Endothelial cell of umbilical vein (primary cell): Measurements from ENCODE around the gene METTL9. TPM values are rescaled to one million over a fixed set of nuclear protein-coding genes. Genes with fewer than 3 reads are reported as not detected.

Experiments used
- BruUV-seq: library from RNA; stranded (reverse); fragments of 400-500 nt; replicated peaks from 2 replicates; lab custom pipeline; 2021; lab: Mats Ljungman, UMichigan
- CTCF ChIA-PET: fragments of 300-600, 350-600 bp; sonication (Branson Sonifier 250); formaldehyde crosslinking; loops from one replicate; lab custom pipeline; 2021; ENCODE audit warnings: antibody characterized with exemption, inconsistent platforms; lab: Charles Lee
- POLR2A ChIA-PET: fragments of 300-600, 350-600 bp; sonication (Branson Sonifier 250); formaldehyde crosslinking; loops from one replicate; lab custom pipeline; 2021; ENCODE audit warnings: antibody characterized with exemption, inconsistent platforms; lab: Charles Lee
- DNase-seq: peaks from one replicate; pipeline ENCODE4 v3.0.0-alpha.2; 2011; ENCODE audit warnings: low read depth, low spot score
- FAIRE-seq: peaks from 2 replicates; lab custom pipeline; 2011; peaks lifted over from hg19 to GRCh38; lab: Jason Lieb, UNC
- H2AFZ ChIP-seq: 2 replicates; pipeline ENCODE4 v1.6.0; 2012; ENCODE audit warnings: low read depth, low read length, control low read depth, inconsistent platforms
- H3K27ac ChIP-seq: 2 replicates; pipeline ENCODE4 v1.5.1; 2011; ENCODE audit warnings: low read depth, mild to moderate bottlenecking, control low read depth, low read length, moderate library complexity; ENCODE audit not compliant: insufficient read depth
- H3K27me3 ChIP-seq, 2 experiments: 2 replicates each; pipeline versions ENCODE4 v1.6.0 to v1.6.1; 2011; ENCODE audit warnings: low read length in 2 of 2, mixed read lengths in 1 of 2; ENCODE audit not compliant: control insufficient read depth in 2 of 2, insufficient read depth in 2 of 2
- H3K36me3 ChIP-seq, 2 experiments: 2 replicates in 1 of 2; 3 replicates in 1 of 2; pipeline ENCODE4 v1.5.1; 2011; ENCODE audit warnings: low read length in 2 of 2, mild to moderate bottlenecking in 1 of 2, moderate library complexity in 1 of 2; ENCODE audit not compliant: control insufficient read depth in 2 of 2, insufficient read depth in 2 of 2; ENCODE audit errors: extremely low read depth in 1 of 2
- H3K4me1 ChIP-seq: 3 replicates; pipeline ENCODE4 v1.5.1; 2011; ENCODE audit warnings: mild to moderate bottlenecking, low read length; ENCODE audit not compliant: control insufficient read depth, insufficient read depth; ENCODE audit errors: extremely low read depth
- H3K4me2 ChIP-seq: 2 replicates; pipeline ENCODE4 v1.6.1; 2011; ENCODE audit warnings: low read length, control low read depth, mixed read lengths; ENCODE audit not compliant: insufficient read depth
- H3K4me3 ChIP-seq, 3 experiments: fragments of 200-600 bp in 1 of 3; sonication (generic), shearing (Covaris generic) in 1 of 3; replicated peaks in 1 of 3; 2 replicates each; pipeline ENCODE4 v1.5.1; 2011 to 2016; ENCODE audit warnings: control low read depth in 3 of 3, low read length in 3 of 3, mild to moderate bottlenecking in 2 of 3, inconsistent platforms in 1 of 3, low read depth in 1 of 3, moderate library complexity in 1 of 3; ENCODE audit not compliant: insufficient read depth in 1 of 3
- H3K79me2 ChIP-seq: 2 replicates; pipeline ENCODE4 v1.6.0; 2012; ENCODE audit warnings: low read length, inconsistent platforms; ENCODE audit not compliant: control insufficient read depth, insufficient read depth
- H3K9ac ChIP-seq: replicated peaks from 2 replicates; pipeline ENCODE3; 2011; ENCODE audit warnings: low read length, control low read depth; ENCODE audit not compliant: insufficient read depth; ENCODE audit errors: extremely low read depth
- H3K9me1 ChIP-seq: replicated peaks from 3 replicates; pipeline ENCODE4 v1.6.0; 2011; ENCODE audit warnings: mild to moderate bottlenecking, low read length; ENCODE audit not compliant: control insufficient read depth, insufficient read depth; ENCODE audit errors: extremely low read depth
- H3K9me3 ChIP-seq: replicated peaks from 2 replicates; pipeline ENCODE4 v1.5.1; 2012; ENCODE audit warnings: low read length, inconsistent platforms; ENCODE audit not compliant: control insufficient read depth, insufficient read depth
- H4K20me1 ChIP-seq: replicated peaks from 2 replicates; pipeline ENCODE3; 2011; ENCODE audit warnings: mild to moderate bottlenecking, low read length; ENCODE audit not compliant: control insufficient read depth, insufficient read depth; ENCODE audit errors: extremely low read depth
- EZH2 ChIP-seq: IDR thresholded peaks from 2 replicates; pipeline ENCODE4 v1.6.1; 2012; ENCODE audit warnings: borderline replicate concordance, low read depth, mild to moderate bottlenecking, moderate library complexity, low read length, inconsistent platforms; ENCODE audit not compliant: severe bottlenecking
- FOS ChIP-seq: IDR thresholded peaks from 2 replicates; pipeline ENCODE4 v1.6.1; 2011; ENCODE audit warnings: mild to moderate bottlenecking, low read length, moderate library complexity, borderline replicate concordance; ENCODE audit not compliant: insufficient read depth
- GATA2 ChIP-seq: IDR thresholded peaks from 2 replicates; pipeline ENCODE4 v1.7.0; 2011; ENCODE audit warnings: low read depth, mild to moderate bottlenecking, moderate library complexity, mixed read lengths, low read length; ENCODE audit not compliant: insufficient read length, insufficient read depth
- JUN ChIP-seq: IDR thresholded peaks from 2 replicates; pipeline ENCODE4 v1.6.1; 2011; ENCODE audit warnings: borderline replicate concordance, low read depth; ENCODE audit not compliant: insufficient read length, insufficient read depth
- MYC ChIP-seq: IDR thresholded peaks from one replicate; pipeline ENCODE4 v1.6.1; 2011; ENCODE audit warnings: mild to moderate bottlenecking, low read depth, low read length
- POLR2A ChIP-seq: IDR thresholded peaks from 2 replicates; pipeline ENCODE4 v1.6.1; 2012; ENCODE audit warnings: low read depth, mild to moderate bottlenecking, control low read depth, low read length
- POLR2AphosphoS5 ChIP-seq: IDR thresholded peaks from 2 replicates; pipeline ENCODE4 v1.6.1; 2012; ENCODE audit warnings: low read depth, mild to moderate bottlenecking, control low read depth, low read length, moderate library complexity; ENCODE audit not compliant: insufficient read depth
- dilution Hi-C: fragments of 300-500 bp; cut with MboI; formaldehyde crosslinking; loops from one replicate; pipeline ENCODE4 v1.15.0; 2019; ENCODE audit warnings: low sequenced_read_pairs; ENCODE audit not compliant: extremely low pct_ligation_motif_present
- intact Hi-C: fragments of 100-400 bp; cut with micrococcal nuclease; formaldehyde crosslinking; loops from one replicate; pipeline ENCODE4 v1.10.0; 2022
- polyA plus RNA-seq, 4 experiments: library from polyadenylated mRNA; depleted of rRNA in 3 of 4; stranded (reverse) in 3 of 4; unstranded in 1 of 4; fragments of >200 nt; gene quantifications; 2 replicates each; pipeline versions ENCODE4 v1.2.1 to v1.2.3, GENCODE V29; 2011 to 2012; ENCODE audit warnings: missing spikeins in 1 of 4
- total RNA-seq: library from RNA; stranded (reverse); gene quantifications from 2 replicates; pipeline ENCODE4 v1.2.3, GENCODE V29; 2021
- TF ChIP-seq, protein P1 (sequence below): IDR thresholded peaks from 2 replicates; pipeline ENCODE4 v1.6.1; 2011; ENCODE audit not compliant: insufficient read depth, insufficient read length
- TF ChIP-seq, protein P2 (sequence below), 2 donors: IDR thresholded peaks; 1 replicate in 1 of 2; 2 replicates in 1 of 2; pipeline ENCODE4 v1.5.1; 2011; ENCODE audit warnings: low read length in 2 of 2, mild to moderate bottlenecking in 2 of 2, moderate library complexity in 2 of 2, control low read depth in 1 of 2, inconsistent platforms in 1 of 2, low read depth in 1 of 2; ENCODE audit not compliant: insufficient read depth in 1 of 2; ENCODE audit errors: extremely low read depth in 1 of 2

The METTL9 gene
- total and polyA plus RNA-seq, 2 donors (not counting 3 experiments of a cell fraction or from before 2014, with no cell fraction given): 53.8 to 121 TPM

DNA sequence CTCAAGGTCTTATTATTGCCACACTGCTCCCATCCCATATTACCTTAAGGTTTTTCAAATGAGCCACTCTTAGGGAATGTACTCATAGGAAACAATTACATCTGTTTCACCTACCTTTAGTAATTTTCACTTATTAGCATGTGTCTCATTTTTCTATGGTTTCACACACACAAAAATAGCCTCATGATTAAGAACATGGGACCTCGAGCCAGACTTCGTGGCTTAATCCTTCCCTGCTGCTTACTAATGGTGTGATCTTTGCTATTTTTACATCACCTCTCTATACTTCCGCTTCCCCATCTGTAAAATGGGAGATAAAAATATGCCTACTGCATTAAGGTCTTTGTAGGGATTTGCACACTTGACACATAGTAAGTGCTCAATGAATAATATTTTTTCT is 102.9 kb downstream of the METTL9 start:
- dilution Hi-C loops: no loop called here

More for the DNA sequence above, 102.9 kb downstream of the METTL9 start:
- H3K9me3 ChIP-seq: no peaks in the 10 kb centered on the region
- no peak overlapping the region for H3K9ac ChIP-seq
- ChIA-PET POLR2A (no interaction called here), CTCF (no interaction called here)
- DNase-seq: no peak
- H4K20me1 ChIP-seq: no peaks in the 10 kb centered on the region
- no peaks in the 10 kb centered on the region for H3K79me2 ChIP-seq
- H3K27me3 ChIP-seq: no peaks in the 10 kb centered on the region
- H3K4me1 ChIP-seq: no peaks in the 10 kb centered on the region
- intact Hi-C loops: loop anchor here (10.0 kb wide), 1 partner anchor 103 kb away; no protein-coding TSS in a partner anchor
- no TSS peak for BruUV-seq
- no peaks in the 10 kb centered on the region for H3K9me1 ChIP-seq
- no peak for FAIRE-seq
- H2AFZ ChIP-seq: no peak overlapping the region
- no peak overlapping the region for H3K27ac ChIP-seq
- TF ChIP-seq POLR2AphosphoS5 (no peak), POLR2A (no peak), FOS (no peak), JUN (no peak), EZH2 (no peak), GATA2 (no peak), MYC (no peak)
- TF ChIP-seq, protein P1, sequence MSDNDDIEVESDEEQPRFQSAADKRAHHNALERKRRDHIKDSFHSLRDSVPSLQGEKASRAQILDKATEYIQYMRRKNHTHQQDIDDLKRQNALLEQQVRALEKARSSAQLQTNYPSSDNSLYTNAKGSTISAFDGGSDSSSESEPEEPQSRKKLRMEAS: no peak
- TF ChIP-seq, protein P2, sequence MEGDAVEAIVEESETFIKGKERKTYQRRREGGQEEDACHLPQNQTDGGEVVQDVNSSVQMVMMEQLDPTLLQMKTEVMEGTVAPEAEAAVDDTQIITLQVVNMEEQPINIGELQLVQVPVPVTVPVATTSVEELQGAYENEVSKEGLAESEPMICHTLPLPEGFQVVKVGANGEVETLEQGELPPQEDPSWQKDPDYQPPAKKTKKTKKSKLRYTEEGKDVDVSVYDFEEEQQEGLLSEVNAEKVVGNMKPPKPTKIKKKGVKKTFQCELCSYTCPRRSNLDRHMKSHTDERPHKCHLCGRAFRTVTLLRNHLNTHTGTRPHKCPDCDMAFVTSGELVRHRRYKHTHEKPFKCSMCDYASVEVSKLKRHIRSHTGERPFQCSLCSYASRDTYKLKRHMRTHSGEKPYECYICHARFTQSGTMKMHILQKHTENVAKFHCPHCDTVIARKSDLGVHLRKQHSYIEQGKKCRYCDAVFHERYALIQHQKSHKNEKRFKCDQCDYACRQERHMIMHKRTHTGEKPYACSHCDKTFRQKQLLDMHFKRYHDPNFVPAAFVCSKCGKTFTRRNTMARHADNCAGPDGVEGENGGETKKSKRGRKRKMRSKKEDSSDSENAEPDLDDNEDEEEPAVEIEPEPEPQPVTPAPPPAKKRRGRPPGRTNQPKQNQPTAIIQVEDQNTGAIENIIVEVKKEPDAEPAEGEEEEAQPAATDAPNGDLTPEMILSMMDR (IDR thresholded peaks at IDR 0.05; ENCODE audit: extremely low read depth in 1 of 2, insufficient read depth in 1 of 2, low read depth in 1 of 2, low read length in 2 of 2): no peak
- no peaks in the 10 kb centered on the region for H3K36me3 ChIP-seq
- no peak overlapping the region for H3K4me2 ChIP-seq
- no peak overlapping the region for H3K4me3 ChIP-seq
